SIG-M5 treated with dmso at 0.1 percent for 504 hours (cell line): ENCODE data around the gene PODXL.
A peak's percentile ranks its signal among the peaks of the same experiment; 100 is the strongest.
"Not testable (repeated sequence)": the region's sequence is repeated elsewhere in the genome, so short reads cannot be mapped to it uniquely, and the experiment has no call there.

Experiments
- DNase-seq: peaks from one replicate; lab custom pipeline; 2025; ENCODE audit not compliant: unreplicated experiment; lab: John Stamatoyannopoulos, UW

Gene PODXL

GRCh38 chr7:131511774-131512535, 44.5 kb downstream of the PODXL start:
- DNase-seq, result no peak

- DNase-seq, result no peak
These were observed 45.4 kb downstream of the PODXL start for GRCh38 chr7:131511071-131511470.

GRCh38 chr7:131509781-131510180, 46.6 kb downstream of the PODXL start:
- DNase-seq, result no peak

GRCh38 chr7:131508754-131509486, 47.5 kb downstream of the PODXL start:
- no peak for DNase-seq

- DNase-seq, result peak; percentile 65
These were observed 48.7 kb downstream of the PODXL start for GRCh38 chr7:131507592-131508331.

- no peak for DNase-seq
These were observed 49.8 kb downstream of the PODXL start for GRCh38 chr7:131506597-131506996.

GRCh38 chr7:131505636-131506557, 50.5 kb downstream of the PODXL start:
- DNase-seq, result no peak

GRCh38 chr7:131505037-131505620, 51.3 kb downstream of the PODXL start:
- DNase-seq, result not testable (repeated sequence)

GRCh38 chr7:131504157-131504899, 52.1 kb downstream of the PODXL start:
- DNase-seq, result no peak

GRCh38 chr7:131503639-131504038, 52.8 kb downstream of the PODXL start:
- DNase-seq, result no peak

GRCh38 chr7:131502810-131503508, 53.5 kb downstream of the PODXL start:
- DNase-seq, result no peak

GRCh38 chr7:131501930-131502685, 54.3 kb downstream of the PODXL start:
- DNase-seq, result no peak

GRCh38 chr7:131501422-131501821, 55.0 kb downstream of the PODXL start:
- DNase-seq, result no peak

GRCh38 chr7:131500357-131500756, 56.1 kb downstream of the PODXL start:
- DNase-seq, result no peak

- no peak for DNase-seq
These were observed 56.6 kb downstream of the PODXL start for GRCh38 chr7:131499801-131500200.

- DNase-seq, result no peak
These were observed 58.1 kb downstream of the PODXL start for GRCh38 chr7:131498237-131498885.

- DNase-seq, result no peak
These were observed 59.0 kb downstream of the PODXL start for GRCh38 chr7:131497454-131497853.
